K562 (cell line): ENCODE results near the gene TOMM22. TPM values are rescaled to one million over a fixed set of nuclear protein-coding genes. Genes with fewer than 3 reads are reported as not detected.
A peak's percentile ranks its signal among the peaks of the same experiment; 100 is the strongest.

Experiments
- ARNT ChIP-seq, 2 experiments: fragments of 450-650 bp; IDR thresholded peaks; 2 replicates each; pipeline ENCODE4 v1.6.1; 2016; ENCODE audit warnings: mild to moderate bottlenecking in 1 of 2
- ASH1L ChIP-seq: fragments of 450-650 bp; IDR thresholded peaks from 2 replicates; pipeline ENCODE4 v1.6.1; 2018; ENCODE audit warnings: borderline replicate concordance, mild to moderate bottlenecking, low read depth; ENCODE audit not compliant: partially characterized antibody
- ELF2 ChIP-seq: fragments of 250-450 bp; sonication (Bioruptor Pico); IDR thresholded peaks from 2 replicates; pipeline ENCODE4 v1.5.0; 2021; ENCODE audit warnings: mild to moderate bottlenecking
- GABPB2 ChIP-seq: fragments of 250-450 bp; sonication (Bioruptor Pico); conservative IDR thresholded peaks from 2 replicates; pipeline ENCODE4 v1.5.1; 2021; ENCODE audit warnings: mild to moderate bottlenecking
- KLF16 ChIP-seq: IDR thresholded peaks from 2 replicates; pipeline ENCODE4 v1.6.1; 2016; ENCODE audit warnings: antibody characterized with exemption
- NR2C2 ChIP-seq, 2 experiments: fragments of 200-800 bp in 1 of 2; sonication (Bioruptor generic) in 1 of 2; sonication (generic) in 1 of 2; formaldehyde crosslinking in 1 of 2; IDR thresholded peaks; 2 replicates each; pipeline versions ENCODE4 v1.6.1 to v1.8.0; 2016 to 2022; ENCODE audit warnings: mild to moderate bottlenecking in 1 of 2, missing compliant biosample characterization in 1 of 2, missing genetic modification characterization in 1 of 2, missing genetic modification reagents in 1 of 2
- PHF21A ChIP-seq: fragments of 450-650 bp; IDR thresholded peaks from 2 replicates; pipeline ENCODE4 v1.6.1; 2017; ENCODE audit warnings: low read depth, borderline replicate concordance
- SIN3B ChIP-seq: fragments of 450-650 bp; IDR thresholded peaks from 2 replicates; pipeline ENCODE4 v1.6.1; 2017; ENCODE audit warnings: low read depth, mild to moderate bottlenecking, moderate library complexity
- SMARCE1 ChIP-seq: fragments of 450-650 bp; IDR thresholded peaks from 2 replicates; pipeline ENCODE4 v1.7.1; 2016; ENCODE audit warnings: mild to moderate bottlenecking
- SREBF1 ChIP-seq: fragments of 150-350 bp; IDR thresholded peaks from 2 replicates; pipeline ENCODE4 v1.6.1; 2014; ENCODE audit warnings: antibody characterized with exemption, low read depth, low read length, borderline replicate concordance
- TAF9B ChIP-seq: fragments of 450-650 bp; IDR thresholded peaks from 2 replicates; pipeline ENCODE4 v1.6.1; 2018; ENCODE audit warnings: mild to moderate bottlenecking; ENCODE audit not compliant: partially characterized antibody
- XRCC4 ChIP-seq: IDR thresholded peaks from one replicate; pipeline ENCODE4 v1.6.1; 2011; ENCODE audit not compliant: insufficient read depth, insufficient read length; ENCODE audit errors: extremely low read depth
- ZC3H4 ChIP-seq: sonication (generic); formaldehyde crosslinking; IDR thresholded peaks from 2 replicates; pipeline ENCODE4 v1.9.0; 2021; ENCODE audit warnings: missing genetic modification reagents, borderline replicate concordance
- ZNF184 ChIP-seq: sonication (generic); formaldehyde crosslinking; IDR thresholded peaks from 2 replicates; pipeline ENCODE4 v1.5.0; 2020; ENCODE audit warnings: missing genetic modification reagents
- ZNF212 ChIP-seq: fragments of 450-650 bp; formaldehyde crosslinking; IDR thresholded peaks from 2 replicates; pipeline ENCODE4 v1.4.0; 2020; ENCODE audit warnings: mild to moderate bottlenecking
- ZNF24 ChIP-seq: fragments of 450-650 bp; IDR thresholded peaks from 2 replicates; pipeline ENCODE4 v1.6.1; 2016
- polyA plus RNA-seq, 8 experiments: library from polyadenylated mRNA; depleted of rRNA in 4 of 8; stranded (reverse) in 5 of 8; unstranded in 3 of 8; fragments of >200 nt; fragmentation: Nextera tagmentation in 2 of 8; fragmentation: Illumina TruSeq in 1 of 8; extraction: Ambion mirVana in 2 of 8; extraction: Trizol in 1 of 8; gene quantifications; 2 replicates each; pipeline versions ENCODE4 v1.2.1 to v1.2.3, GENCODE V29; 2011 to 2014; ENCODE audit warnings: inconsistent platforms in 1 of 8, missing spikeins in 1 of 8
- total RNA-seq, 7 experiments: library from RNA; depleted of rRNA in 6 of 7; stranded (reverse); fragments of >200 nt in 6 of 7; fragmentation: Illumina TruSeq in 2 of 7; extraction: Trizol in 2 of 7; gene quantifications; 2 replicates each; pipeline versions ENCODE4 v1.2.1 to v1.2.3, GENCODE V29; 2011 to 2021; ENCODE audit warnings: low replicate concordance in 1 of 7
- TF ChIP-seq, protein P1 (sequence below): sonication (generic); formaldehyde crosslinking; IDR thresholded peaks from 2 replicates; pipeline ENCODE4 v1.8.0; 2022; ENCODE audit warnings: mild to moderate bottlenecking, low read depth, missing genetic modification reagents
- TF ChIP-seq, protein P2 (sequence below): sonication (generic); formaldehyde crosslinking; IDR thresholded peaks from 2 replicates; pipeline ENCODE4 v1.8.0; 2022; ENCODE audit warnings: mild to moderate bottlenecking, missing genetic modification reagents
- TF ChIP-seq, protein P3 (sequence below): sonication (generic); formaldehyde crosslinking; IDR thresholded peaks from 2 replicates; pipeline ENCODE4 v1.8.0; 2022; ENCODE audit warnings: missing genetic modification reagents, mild to moderate bottlenecking, borderline replicate concordance
- TF ChIP-seq, protein P4 (sequence below): fragments of 450-650 bp; formaldehyde crosslinking; IDR thresholded peaks from 2 replicates; pipeline ENCODE4 v1.4.0; 2020; ENCODE audit warnings: mild to moderate bottlenecking, mixed read lengths
- TF ChIP-seq, protein P5 (sequence below): sonication (generic); formaldehyde crosslinking; IDR thresholded peaks from 2 replicates; pipeline ENCODE4 v1.8.0; 2022; ENCODE audit warnings: missing genetic modification reagents, mild to moderate bottlenecking, moderate library complexity, borderline replicate concordance
- TF ChIP-seq, protein P6 (sequence below): IDR thresholded peaks from 2 replicates; pipeline ENCODE4 v1.6.1; 2016; ENCODE audit warnings: missing genetic modification characterization, missing compliant biosample characterization

TOMM22 gene
- total and polyA plus RNA-seq, 9 of the 15 experiments (the other 6 are each of a cell fraction or from before 2014, with no cell fraction given) = 25.8 to 108 (median 73.8) TPM

DNA sequence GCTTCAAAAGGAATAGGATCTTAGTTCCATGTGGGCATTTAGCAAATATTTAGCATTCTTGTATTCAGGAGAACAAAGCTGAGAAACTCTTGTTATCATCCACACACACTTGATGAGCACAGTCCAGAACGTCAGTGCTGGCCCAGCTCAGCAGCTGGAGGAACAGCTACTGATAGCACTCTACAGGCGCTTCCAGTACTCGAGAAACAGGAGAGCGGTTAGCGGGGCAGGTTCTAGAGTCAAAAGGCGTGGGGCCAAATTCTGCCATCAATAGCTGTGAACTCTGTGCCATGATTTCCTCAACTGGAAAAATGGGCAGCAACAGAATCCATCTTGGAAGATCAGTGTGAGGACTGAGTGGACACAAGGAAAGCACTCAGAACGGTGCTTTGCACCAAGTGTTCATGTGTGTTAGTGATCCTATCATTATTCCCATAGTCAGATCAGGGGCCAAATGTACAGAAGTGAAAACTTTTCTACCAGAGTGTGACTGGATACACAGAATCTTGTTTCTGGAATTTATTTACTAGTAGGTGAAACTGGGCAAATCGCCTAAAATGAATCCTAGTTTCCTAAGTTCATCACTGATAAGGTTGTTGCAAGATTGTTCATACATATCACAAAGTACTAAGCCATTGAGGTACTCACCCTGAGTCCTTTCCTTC, 15.8 kb downstream of the TOMM22 start (continued):
- TF ChIP-seq NR2C2 (CRISPR knock-in tag; IDR thresholded peaks at IDR 0.05) (no peak), NR2C2 (tag; IDR thresholded peaks at IDR 0.05) (no peak), TAF9B (no peak), ASH1L (no peak), ZNF184 (CRISPR knock-in tag) (no peak), ELF2 (CRISPR knock-in tag) (no peak), GABPB2 (CRISPR knock-in tag) (no peak), PHF21A (no peak), ZC3H4 (CRISPR knock-in tag) (no peak), SIN3B (no peak), KLF16 (no peak), SMARCE1 (no peak), XRCC4 (no peak), ARNT (IDR thresholded peaks at IDR 0.05) (0 out of 4 replicates have a peak, but pooled peaks of 1 of the 2 experiments have one; percentile 51), ZNF24 (0 out of 2 replicates have a peak, but pooled peaks have one; percentile 6), SREBF1 (no peak), ZNF212 (CRISPR knock-in tag) (no peak)
- TF ChIP-seq, protein P1, sequence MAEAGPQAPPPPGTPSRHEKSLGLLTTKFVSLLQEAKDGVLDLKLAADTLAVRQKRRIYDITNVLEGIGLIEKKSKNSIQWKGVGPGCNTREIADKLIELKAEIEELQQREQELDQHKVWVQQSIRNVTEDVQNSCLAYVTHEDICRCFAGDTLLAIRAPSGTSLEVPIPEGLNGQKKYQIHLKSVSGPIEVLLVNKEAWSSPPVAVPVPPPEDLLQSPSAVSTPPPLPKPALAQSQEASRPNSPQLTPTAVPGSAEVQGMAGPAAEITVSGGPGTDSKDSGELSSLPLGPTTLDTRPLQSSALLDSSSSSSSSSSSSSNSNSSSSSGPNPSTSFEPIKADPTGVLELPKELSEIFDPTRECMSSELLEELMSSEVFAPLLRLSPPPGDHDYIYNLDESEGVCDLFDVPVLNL (CRISPR knock-in tag) = no peak
- TF ChIP-seq, protein P2, sequence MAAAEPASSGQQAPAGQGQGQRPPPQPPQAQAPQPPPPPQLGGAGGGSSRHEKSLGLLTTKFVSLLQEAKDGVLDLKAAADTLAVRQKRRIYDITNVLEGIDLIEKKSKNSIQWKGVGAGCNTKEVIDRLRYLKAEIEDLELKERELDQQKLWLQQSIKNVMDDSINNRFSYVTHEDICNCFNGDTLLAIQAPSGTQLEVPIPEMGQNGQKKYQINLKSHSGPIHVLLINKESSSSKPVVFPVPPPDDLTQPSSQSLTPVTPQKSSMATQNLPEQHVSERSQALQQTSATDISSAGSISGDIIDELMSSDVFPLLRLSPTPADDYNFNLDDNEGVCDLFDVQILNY (CRISPR knock-in tag) = no peak
- TF ChIP-seq, protein P3, sequence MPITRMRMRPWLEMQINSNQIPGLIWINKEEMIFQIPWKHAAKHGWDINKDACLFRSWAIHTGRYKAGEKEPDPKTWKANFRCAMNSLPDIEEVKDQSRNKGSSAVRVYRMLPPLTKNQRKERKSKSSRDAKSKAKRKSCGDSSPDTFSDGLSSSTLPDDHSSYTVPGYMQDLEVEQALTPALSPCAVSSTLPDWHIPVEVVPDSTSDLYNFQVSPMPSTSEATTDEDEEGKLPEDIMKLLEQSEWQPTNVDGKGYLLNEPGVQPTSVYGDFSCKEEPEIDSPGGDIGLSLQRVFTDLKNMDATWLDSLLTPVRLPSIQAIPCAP (CRISPR knock-in tag) = no peak
- TF ChIP-seq, protein P4, sequence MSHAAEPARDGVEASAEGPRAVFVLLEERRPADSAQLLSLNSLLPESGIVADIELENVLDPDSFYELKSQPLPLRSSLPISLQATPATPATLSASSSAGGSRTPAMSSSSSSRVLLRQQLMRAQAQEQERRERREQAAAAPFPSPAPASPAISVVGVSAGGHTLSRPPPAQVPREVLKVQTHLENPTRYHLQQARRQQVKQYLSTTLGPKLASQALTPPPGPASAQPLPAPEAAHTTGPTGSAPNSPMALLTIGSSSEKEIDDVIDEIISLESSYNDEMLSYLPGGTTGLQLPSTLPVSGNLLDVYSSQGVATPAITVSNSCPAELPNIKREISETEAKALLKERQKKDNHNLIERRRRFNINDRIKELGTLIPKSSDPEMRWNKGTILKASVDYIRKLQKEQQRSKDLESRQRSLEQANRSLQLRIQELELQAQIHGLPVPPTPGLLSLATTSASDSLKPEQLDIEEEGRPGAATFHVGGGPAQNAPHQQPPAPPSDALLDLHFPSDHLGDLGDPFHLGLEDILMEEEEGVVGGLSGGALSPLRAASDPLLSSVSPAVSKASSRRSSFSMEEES (CRISPR knock-in tag) = no peak
- TF ChIP-seq, protein P5, sequence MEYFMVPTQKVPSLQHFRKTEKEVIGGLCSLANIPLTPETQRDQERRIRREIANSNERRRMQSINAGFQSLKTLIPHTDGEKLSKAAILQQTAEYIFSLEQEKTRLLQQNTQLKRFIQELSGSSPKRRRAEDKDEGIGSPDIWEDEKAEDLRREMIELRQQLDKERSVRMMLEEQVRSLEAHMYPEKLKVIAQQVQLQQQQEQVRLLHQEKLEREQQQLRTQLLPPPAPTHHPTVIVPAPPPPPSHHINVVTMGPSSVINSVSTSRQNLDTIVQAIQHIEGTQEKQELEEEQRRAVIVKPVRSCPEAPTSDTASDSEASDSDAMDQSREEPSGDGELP (CRISPR knock-in tag) = peak; percentile 78
- TF ChIP-seq, protein P6, sequence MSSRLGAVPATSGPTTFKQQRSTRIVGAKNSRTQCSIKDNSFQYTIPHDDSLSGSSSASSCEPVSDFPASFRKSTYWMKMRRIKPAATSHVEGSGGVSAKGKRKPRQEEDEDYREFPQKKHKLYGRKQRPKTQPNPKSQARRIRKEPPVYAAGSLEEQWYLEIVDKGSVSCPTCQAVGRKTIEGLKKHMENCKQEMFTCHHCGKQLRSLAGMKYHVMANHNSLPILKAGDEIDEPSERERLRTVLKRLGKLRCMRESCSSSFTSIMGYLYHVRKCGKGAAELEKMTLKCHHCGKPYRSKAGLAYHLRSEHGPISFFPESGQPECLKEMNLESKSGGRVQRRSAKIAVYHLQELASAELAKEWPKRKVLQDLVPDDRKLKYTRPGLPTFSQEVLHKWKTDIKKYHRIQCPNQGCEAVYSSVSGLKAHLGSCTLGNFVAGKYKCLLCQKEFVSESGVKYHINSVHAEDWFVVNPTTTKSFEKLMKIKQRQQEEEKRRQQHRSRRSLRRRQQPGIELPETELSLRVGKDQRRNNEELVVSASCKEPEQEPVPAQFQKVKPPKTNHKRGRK = no peak
